ENCODE results near the gene ERBB3. TPM values are rescaled to one million over a fixed set of nuclear protein-coding genes. Genes with fewer than 3 reads are reported as not detected.

ERBB3 gene
- 1.2 and 1.5 TPM in 2 replicates for total RNA-seq (ENCODE audit: low replicate concordance)

GRCh38 chr12:56079723-56080555 lies at the start of gene ERBB3:
TSS of gene ERBB3 (plus strand) at chr12:56080165. CDS start at chr12:56080301, 136 bp downstream.
- TF ChIP-seq, protein P1, sequence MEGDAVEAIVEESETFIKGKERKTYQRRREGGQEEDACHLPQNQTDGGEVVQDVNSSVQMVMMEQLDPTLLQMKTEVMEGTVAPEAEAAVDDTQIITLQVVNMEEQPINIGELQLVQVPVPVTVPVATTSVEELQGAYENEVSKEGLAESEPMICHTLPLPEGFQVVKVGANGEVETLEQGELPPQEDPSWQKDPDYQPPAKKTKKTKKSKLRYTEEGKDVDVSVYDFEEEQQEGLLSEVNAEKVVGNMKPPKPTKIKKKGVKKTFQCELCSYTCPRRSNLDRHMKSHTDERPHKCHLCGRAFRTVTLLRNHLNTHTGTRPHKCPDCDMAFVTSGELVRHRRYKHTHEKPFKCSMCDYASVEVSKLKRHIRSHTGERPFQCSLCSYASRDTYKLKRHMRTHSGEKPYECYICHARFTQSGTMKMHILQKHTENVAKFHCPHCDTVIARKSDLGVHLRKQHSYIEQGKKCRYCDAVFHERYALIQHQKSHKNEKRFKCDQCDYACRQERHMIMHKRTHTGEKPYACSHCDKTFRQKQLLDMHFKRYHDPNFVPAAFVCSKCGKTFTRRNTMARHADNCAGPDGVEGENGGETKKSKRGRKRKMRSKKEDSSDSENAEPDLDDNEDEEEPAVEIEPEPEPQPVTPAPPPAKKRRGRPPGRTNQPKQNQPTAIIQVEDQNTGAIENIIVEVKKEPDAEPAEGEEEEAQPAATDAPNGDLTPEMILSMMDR (IDR thresholded peaks at IDR 0.05; ENCODE audit: insufficient read depth, low read length), result peak; percentile 35
- DNase-seq (ENCODE audit: low read depth), result peak; percentile 72
- H3K4me3 ChIP-seq (ENCODE audit: low read depth, low read length), result peak within 1 kb of the TSS; percentile 74

- TF ChIP-seq, protein P1 (IDR thresholded peaks at IDR 0.05; ENCODE audit: insufficient read depth, low read length), result no peak
- DNase-seq (ENCODE audit: low read depth), result no peak
- no peak overlapping the region for H3K4me3 ChIP-seq (ENCODE audit: low read depth, low read length)
Observed at GRCh38 chr12:56031987-56032386, 48.0 kb upstream of the ERBB3 start.

- no peak for DNase-seq (ENCODE audit: low read depth)
- TF ChIP-seq, protein P1 (IDR thresholded peaks at IDR 0.05; ENCODE audit: insufficient read depth, low read length), result no peak
- H3K4me3 ChIP-seq (ENCODE audit: low read depth, low read length), result no peak overlapping the region
Observed at GRCh38 chr12:56034586-56035332, 45.2 kb upstream of the ERBB3 start.

DNA sequence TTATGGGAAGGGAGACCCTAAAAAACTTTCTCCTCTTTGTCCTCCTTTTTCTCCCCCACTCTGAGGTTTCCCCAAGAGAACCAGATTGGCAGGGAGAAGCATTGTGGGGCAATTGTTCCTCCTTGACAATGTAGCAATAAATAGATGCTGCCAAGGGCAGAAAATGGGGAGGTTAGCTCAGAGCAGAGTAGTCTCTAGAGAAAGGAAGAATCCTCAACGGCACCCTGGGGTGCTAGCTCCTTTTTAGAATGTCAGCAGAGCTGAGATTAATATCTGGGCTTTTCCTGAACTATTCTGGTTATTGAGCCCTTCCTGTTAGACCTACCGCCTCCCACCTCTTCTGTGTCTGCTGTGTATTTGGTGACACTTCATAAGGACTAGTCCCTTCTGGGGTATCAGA lies 42.8 kb upstream of the ERBB3 start:
- no peak overlapping the region for H3K4me3 ChIP-seq (ENCODE audit: low read depth, low read length)
- no peak for DNase-seq (ENCODE audit: low read depth)
- TF ChIP-seq, protein P1 (IDR thresholded peaks at IDR 0.05; ENCODE audit: insufficient read depth, low read length), result no peak

GRCh38 chr12:56038022-56038655 lies 41.8 kb upstream of the ERBB3 start:
- no peak overlapping the region for H3K4me3 ChIP-seq (ENCODE audit: low read depth, low read length)
- TF ChIP-seq, protein P1 (IDR thresholded peaks at IDR 0.05; ENCODE audit: insufficient read depth, low read length), result no peak
- DNase-seq (ENCODE audit: low read depth), result no peak

- no peak for DNase-seq (ENCODE audit: low read depth)
- no peak overlapping the region for H3K4me3 ChIP-seq (ENCODE audit: low read depth, low read length)
- TF ChIP-seq, protein P1 (IDR thresholded peaks at IDR 0.05; ENCODE audit: insufficient read depth, low read length), result no peak
Observed at GRCh38 chr12:56040151-56040550, 39.8 kb upstream of the ERBB3 start.
